ENCODE data around the gene PFKL.
"Not testable (repeated sequence)": the region's sequence is repeated elsewhere in the genome, so short reads cannot be mapped to it uniquely, and the experiment has no call there.

The PFKL gene

DNA sequence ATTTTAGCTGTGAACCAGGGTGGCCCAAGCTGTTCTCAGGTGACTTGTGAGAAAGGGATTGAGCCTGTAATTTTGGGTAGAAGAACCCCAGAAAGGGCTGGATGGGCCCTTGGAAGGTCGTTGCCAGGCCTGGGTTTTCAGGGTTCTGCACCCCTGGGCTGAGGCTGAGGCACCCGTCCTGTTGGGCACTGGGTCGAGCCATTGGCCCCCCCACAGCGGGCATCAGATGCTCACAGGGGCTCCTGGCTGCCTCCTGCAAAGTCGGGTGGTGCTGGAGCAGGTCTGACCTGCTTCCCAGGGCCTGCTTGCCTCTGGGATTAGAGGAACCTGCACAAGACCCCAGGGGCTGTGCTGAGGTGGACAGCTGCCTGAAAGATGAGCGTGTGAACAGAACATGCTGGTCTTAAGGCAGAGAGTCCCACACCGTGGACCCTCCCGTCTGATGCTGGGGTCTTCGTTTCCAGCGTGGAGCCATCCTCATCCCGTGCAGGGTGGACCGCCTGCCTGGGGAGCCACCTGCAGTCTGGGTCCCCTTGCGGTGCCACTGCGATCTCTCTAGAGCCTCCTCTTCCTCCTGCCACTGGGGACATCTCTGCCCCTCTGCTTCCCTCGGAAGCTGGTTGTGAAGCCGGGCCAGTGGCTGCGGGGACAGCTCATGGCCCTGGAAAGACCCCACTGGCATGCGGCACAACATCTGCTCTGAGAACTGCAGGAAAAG is 51.8 kb downstream of the PFKL start:
- in situ Hi-C loops (cut with MboI; ENCODE audit: low pct_unique_long_range_greater_than_20kb, low sequenced_read_pairs) = loop anchor here (10.0 to 25.0 kb wide), 2 partner anchors 113 to 536 kb away; no protein-coding TSS in a partner anchor
- no peak for DNase-seq

DNA sequence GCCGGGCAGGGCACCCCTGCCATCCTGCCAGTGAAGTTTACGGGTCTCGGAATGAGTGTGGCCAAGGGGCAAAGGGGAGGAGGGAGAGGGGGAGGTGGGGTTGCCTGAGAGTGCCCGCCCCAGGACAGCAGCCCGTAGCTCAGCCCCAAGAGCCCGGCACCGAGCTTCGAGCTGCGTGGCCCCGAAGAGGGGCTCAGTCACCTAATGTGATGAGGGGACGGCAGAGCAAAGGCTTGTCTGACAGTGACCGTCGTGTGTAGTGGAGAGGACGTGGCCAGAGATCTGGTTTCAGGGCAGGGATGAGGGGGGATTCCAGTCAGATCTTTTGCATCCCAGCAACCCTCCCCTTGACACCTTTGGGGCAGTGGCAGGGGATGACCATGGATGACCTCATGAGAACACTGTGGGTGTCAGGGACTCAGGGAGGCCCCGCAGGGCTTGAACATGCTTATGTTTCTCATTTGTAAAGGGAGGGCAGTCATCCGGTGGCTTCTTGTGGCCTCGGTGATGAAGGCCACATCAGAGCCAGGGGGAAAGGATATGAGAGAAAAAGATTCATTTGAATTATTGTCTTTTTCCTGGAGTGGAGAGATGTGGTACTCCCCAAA is 52.5 kb downstream of the PFKL start:
- in situ Hi-C loops (cut with MboI; ENCODE audit: low pct_unique_long_range_greater_than_20kb, low sequenced_read_pairs) = loop anchor here (10.0 to 25.0 kb wide), 2 partner anchors 112 to 535 kb away; no protein-coding TSS in a partner anchor
- DNase-seq = no peak

DNA sequence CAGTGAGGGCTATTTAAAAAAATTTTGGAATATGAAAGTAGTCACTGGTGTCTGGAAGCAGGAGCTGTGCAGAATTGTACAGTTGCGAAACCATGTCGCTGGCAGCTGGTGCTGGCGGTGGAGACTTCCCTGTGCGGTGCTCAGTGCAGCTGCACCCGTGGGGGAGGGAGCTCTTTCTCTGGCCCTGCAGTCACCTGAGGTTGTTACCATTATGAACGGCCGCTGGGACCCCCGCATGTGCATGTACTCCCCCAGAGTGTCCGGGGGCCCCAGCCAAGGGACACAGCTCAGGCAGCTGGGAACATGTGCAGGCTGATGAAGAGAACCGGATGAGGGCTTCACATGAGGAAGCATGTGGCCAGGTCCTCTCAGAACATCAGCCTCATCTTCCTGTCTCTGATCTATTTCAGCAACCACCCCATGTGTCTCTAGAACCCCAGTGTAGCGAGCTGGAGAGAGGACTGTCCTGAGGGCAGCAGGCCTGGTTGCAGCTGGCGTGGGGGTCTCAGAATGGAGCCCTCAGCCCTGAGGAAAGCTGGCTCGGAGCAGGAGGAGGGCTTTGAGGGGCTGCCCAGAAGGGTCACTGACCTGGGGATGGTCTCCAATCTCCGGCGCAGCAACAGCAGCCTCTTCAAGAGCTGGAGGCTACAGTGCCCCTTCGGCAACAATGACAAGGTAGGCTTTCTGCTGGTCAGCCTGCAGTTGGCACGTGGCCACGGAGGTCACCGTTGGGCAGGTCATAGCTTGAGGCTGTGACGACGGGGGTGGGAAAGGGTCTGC is 53.5 kb downstream of the PFKL start, which contains the start of gene TRPM2:
TSS of gene TRPM2 (plus strand) at position 431 of the 780 bp plus-strand sequence. CDS start at position 511, 80 bp downstream.
- peak; percentile 92 for DNase-seq
- in situ Hi-C loops (cut with MboI; ENCODE audit: low pct_unique_long_range_greater_than_20kb, low sequenced_read_pairs) = loop anchor here (10.0 to 25.0 kb wide), 2 partner anchors 111 to 534 kb away; no protein-coding TSS in a partner anchor

DNA sequence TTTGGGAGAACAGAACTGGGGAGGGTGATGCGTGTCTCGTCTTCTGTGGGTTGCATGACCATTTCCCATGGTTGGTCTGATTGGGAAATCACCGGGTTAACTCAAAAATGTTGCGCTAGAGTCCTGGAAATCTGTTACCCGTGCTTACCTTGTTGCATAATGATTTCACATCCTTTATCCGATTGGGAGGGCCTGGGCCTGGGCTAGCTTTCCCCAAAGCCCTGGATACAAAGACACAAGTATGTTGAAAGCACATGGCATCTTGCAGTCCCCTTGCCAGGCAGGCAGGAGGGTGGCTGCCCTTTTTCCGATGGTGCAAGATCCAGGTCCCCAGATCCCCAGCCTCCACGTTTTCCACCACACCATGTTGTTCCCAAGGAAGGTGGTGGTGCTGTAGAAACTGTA is 54.1 kb downstream of the PFKL start:
- DNase-seq = peak; percentile 74
- in situ Hi-C loops (cut with MboI; ENCODE audit: low pct_unique_long_range_greater_than_20kb, low sequenced_read_pairs) = loop anchor here (10.0 to 25.0 kb wide), 2 partner anchors 111 to 533 kb away; no protein-coding TSS in a partner anchor

DNA sequence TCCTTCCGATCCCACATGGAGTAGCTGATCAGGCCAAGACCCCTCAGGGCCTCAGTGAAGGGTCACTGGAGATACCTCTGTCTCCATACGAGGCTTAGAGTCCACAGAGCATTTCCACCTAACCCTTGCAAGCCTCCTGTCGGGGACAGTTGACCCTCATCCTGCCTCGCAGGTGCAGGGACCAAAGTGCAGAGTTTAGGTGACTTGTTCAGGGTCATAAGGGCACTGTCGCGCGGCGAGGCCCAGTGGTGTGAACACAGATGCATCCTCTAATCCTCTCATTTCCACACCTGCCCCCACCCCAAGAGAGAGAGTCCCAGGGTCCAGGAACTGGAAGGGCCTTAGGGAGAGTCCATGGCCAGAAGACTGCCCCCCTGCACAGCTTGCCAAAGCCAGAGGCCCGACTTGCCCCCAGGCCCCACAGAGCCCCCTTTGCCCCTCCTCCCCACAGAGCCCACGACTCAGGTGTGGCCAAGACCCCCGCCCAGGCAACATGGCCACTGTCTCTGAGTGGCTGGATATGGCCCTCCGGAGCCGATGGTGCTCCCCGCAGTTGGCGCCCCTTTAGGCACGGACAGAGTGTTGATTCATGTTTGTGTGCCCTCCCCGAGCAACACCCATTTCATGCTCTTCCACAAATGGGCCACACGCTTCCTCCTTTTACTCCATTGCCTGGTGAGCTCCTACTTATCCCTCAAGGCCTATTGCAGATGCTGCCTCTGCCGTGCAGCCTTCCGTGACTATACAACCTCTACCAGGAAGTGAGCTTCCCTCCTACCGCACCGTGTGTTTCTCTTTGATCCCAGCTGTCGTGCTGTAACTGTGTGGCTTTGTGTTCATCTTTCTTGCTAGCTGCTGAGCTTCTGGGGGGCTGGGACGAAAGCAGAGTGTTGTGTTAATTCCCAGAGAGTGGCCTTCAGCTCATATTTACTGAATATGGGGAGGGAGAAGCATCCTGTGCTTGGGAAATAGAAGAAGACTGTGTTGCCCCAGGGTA is 55.2 kb downstream of the PFKL start:
- in situ Hi-C loops (cut with MboI; ENCODE audit: low pct_unique_long_range_greater_than_20kb, low sequenced_read_pairs) = loop anchor here (10.0 to 25.0 kb wide), 2 partner anchors 110 to 532 kb away; no protein-coding TSS in a partner anchor
- DNase-seq = peak; percentile 58

DNA sequence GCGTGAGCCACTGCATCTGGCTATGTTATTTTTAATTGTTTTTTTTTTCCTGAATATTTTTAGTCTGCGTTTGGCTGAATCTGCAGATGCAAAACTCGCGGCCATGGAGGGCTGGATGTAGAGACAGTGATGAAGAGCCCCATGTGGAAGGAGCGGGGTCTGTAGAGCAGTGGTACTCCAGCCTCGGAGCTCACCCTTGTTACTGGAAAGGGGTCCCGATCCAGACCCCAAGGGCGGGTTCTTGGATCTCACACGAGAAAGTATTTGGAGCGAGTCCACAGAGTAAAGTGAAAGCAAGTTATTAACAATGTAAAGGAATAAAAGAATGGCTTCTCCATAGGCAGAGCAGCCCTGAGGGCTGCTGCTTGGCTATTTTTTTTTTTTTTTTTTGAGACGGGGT is 56.3 kb downstream of the PFKL start:
- in situ Hi-C loops (cut with MboI; ENCODE audit: low pct_unique_long_range_greater_than_20kb, low sequenced_read_pairs) = loop anchor here (10.0 to 25.0 kb wide), 2 partner anchors 109 to 531 kb away; no protein-coding TSS in a partner anchor
- no peak for DNase-seq

DNA sequence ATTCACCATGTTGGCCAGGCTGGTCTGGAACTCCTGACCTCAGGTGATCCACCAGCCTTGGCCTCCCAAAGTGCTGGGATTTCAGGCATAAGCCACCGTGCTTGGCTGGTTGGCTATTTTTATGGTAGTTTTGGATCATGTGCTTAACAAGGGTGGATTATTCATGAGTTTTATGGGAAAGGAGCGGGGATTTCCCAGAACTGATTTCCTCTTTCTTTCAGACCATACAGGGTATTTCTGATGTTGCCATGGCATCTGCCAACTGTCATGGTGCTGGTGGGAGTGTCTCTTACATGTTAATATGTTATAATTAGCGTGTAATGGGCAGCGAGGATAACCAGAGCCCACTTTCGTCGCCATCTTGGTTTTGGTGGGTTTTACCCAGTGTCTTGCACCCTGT is 56.8 kb downstream of the PFKL start:
- DNase-seq = no peak
- in situ Hi-C loops (cut with MboI; ENCODE audit: low pct_unique_long_range_greater_than_20kb, low sequenced_read_pairs) = loop anchor here (10.0 to 25.0 kb wide), 2 partner anchors 108 to 531 kb away; no protein-coding TSS in a partner anchor

DNA sequence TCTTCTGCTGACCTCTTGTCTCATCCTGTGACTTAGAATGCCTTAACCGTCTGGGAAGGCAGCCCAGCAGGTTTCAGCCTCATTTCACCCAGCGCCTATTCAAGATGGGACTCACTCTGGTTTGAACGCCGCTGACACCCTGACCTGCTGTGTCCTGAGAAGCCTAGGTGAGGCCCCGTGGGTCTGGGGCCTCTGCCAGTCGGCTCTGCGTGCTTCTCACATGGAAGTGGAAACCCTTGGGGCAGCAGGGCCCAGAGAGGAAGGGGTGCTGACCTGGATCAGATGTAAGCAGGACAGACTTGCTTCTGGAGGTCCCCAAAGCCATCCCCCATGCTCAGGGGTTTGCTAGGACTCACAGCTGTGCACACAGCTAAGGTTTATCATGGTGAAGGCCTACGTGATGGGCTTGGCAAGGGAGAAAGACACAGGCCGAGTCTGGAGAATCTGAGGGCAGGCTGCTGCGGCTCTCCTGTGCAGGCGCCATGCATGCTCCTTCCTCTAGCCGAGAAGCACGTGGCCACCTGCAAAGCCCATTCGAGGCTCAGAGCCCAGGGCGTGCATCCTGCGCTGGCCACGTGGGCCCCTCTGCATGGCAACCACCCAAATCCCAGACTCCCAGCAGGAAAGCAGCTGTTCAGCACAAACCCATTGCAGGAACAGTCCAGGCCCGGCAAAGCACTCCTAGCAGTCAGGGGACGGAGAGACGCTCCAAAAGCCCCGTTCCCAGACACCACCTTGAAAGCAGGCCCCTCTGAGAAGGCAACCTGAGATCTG is 57.4 kb downstream of the PFKL start:
- in situ Hi-C loops (cut with MboI; ENCODE audit: low pct_unique_long_range_greater_than_20kb, low sequenced_read_pairs) = loop anchor here (10.0 to 25.0 kb wide), 2 partner anchors 108 to 530 kb away; no protein-coding TSS in a partner anchor
- DNase-seq = no peak

DNA sequence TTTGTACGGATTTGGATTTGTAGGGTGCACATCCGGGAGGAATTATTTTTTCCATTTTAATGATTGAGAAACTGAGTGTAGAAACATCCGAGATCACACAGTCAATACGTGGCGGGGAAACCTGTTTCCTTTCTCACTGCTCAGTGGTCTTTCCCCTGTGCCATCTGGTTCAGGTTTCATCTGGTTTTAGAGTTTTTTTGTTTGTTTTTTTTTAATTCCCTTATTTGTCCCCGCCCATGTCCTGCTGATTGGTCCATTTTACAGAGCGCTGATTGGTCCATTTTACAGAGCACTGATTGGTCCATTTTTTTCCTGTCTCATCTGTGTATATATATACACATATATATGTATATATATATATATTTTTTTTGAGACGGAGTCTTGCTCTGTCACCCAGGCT is 59.5 kb downstream of the PFKL start:
- no peak for DNase-seq
- in situ Hi-C loops (cut with MboI; ENCODE audit: low pct_unique_long_range_greater_than_20kb, low sequenced_read_pairs) = loop anchor here (10.0 to 25.0 kb wide), 2 partner anchors 105 to 528 kb away; no protein-coding TSS in a partner anchor

DNA sequence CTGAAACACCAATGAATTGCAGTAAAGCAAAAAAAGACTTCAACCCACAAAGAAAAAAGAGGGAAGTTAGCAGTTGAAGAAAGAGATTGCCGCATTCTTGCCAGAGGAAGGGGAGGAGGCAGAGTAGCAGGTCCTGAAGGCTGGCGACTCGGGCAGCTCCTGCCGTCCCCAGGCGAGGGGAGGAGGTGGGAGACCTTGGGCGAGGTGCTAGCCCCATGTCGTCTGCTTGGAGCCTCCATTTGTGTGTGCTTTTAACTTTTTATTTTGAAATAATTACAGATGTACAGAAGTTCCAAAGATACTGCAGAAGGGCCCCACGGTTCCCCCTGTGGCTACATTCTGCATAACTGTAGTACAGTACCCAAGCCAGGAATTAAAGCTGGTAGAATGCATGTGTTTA is 60.3 kb downstream of the PFKL start:
- in situ Hi-C loops (cut with MboI; ENCODE audit: low pct_unique_long_range_greater_than_20kb, low sequenced_read_pairs) = loop anchor here (25.0 kb wide), 1 partner anchor 527 kb away; no protein-coding TSS in a partner anchor
- peak; percentile 86 for DNase-seq

DNA sequence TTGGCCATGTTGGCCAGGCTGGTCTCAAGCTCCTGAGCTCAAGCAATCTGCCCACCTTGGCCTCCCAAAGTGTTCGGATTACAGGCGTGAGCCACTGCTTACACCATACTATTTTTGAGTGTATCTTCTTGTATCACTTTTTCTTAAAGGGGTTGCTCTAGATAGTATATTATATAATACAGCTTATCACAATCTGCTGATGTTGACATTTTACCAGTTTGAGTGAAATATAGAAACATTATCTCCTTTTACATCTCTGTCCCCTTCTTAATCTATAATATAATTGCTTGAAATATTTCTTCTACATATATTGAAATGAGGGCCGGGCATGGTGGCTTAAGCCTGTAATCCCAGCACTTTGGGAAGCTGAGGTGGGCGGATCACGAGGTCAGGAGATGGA is 62.0 kb downstream of the PFKL start:
- DNase-seq = not testable (repeated sequence)
- in situ Hi-C loops (cut with MboI; ENCODE audit: low pct_unique_long_range_greater_than_20kb, low sequenced_read_pairs) = loop anchor here (25.0 kb wide), 1 partner anchor 525 kb away; no protein-coding TSS in a partner anchor

DNA sequence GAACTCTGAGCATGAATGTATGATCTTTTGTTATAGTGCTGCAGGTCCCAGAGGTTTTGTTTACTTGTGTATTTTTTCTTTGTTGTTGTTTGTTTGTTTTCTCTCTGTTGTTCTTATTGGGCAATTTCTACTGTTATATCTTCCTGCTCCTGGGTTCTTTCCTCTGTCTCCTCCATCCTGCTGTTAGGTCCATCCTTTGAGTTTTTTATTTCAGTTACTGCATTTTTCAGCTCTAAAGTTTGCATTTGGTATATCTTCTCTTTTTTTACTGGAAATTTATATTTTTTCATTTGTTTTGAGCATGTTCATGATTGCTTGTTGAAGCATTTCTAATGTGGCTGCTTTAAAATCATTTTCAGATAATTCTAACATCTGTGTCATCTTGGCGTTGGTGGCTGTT is 63.4 kb downstream of the PFKL start:
- in situ Hi-C loops (cut with MboI; ENCODE audit: low pct_unique_long_range_greater_than_20kb, low sequenced_read_pairs) = loop anchor here (25.0 kb wide), 1 partner anchor 524 kb away; no protein-coding TSS in a partner anchor
- DNase-seq = no peak

DNA sequence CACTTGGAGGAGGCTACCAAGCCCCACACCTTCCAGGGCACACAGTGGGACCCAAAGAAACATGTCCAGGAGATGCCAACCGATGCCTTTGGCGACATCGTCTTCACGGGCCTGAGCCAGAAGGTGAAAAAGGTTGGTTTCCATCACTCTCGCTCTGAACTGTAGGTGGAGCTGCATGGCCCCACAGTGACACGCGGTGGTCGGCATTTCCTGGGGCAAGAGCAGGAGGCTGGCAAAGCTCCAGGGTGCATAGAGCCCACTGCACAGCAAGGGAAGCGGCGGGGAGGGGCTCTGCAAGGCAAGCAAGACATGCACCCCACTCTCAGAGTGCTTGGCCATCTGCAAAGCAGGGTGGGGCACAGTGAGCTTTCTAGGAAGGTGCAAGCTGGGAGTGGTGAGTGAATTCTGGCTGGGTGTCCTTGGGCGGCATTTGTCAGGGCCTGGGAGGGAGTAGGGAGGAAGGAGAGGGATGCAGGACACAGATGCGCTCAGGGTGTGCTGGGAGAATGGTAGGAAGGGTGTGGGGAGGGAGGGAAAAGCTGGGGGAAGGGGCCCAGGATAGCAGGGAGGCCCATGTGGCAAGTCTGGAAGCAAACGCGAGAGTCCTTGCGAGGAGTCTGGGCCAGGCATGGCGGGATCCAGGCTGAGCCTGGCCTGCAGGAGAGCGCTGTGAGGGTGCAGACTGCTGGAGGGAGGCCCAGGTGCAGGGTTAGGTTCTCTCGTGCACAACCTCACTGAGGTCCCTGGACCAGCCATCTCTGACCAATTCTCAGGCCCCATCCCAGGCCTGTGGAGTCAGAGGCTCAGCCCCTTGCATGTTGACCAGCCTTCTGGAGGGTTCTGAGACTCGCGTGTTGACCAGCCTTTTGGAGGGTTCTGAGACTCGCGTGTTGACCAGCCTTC is 64.5 kb downstream of the PFKL start:
- in situ Hi-C loops (cut with MboI; ENCODE audit: low pct_unique_long_range_greater_than_20kb, low sequenced_read_pairs) = loop anchor here (25.0 kb wide), 1 partner anchor 523 kb away; no protein-coding TSS in a partner anchor
- DNase-seq = no peak

DNA sequence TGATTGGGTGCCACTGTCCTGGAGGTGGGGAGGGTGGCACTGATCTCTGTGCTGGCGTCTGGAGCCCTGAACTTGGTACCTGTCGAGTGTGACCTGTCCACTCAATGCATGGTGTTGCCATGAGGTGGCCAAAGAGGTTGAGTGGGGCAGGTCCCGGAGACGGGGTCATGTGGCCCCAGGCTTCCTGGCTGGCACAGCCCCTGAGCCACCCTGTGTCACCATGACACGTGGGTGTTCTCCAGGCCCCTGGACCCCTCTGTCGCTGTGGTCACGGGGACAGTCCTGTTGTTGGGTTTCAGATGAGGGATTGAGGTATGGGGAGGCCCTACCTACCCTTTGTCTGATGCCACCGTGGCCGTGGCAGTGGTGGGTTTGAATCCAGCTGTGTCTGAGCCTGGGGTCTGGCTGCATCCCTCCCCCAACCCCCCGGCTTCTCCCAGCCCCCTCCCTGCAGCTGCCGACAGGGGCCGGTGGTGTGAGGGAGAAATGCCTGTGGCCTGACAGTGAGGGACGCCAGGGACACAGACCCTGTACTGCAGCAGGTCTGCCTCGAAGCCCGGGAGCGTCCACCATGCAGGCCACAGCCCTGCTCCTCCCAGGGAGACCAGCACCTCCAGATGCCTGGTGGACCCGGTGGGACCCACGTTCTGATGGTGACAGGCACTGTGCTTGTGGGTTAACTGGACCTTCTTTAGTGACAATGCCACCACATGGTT is 65.6 kb downstream of the PFKL start:
- in situ Hi-C loops (cut with MboI; ENCODE audit: low pct_unique_long_range_greater_than_20kb, low sequenced_read_pairs) = loop anchor here (25.0 kb wide), 1 partner anchor 522 kb away; no protein-coding TSS in a partner anchor
- DNase-seq = no peak

DNA sequence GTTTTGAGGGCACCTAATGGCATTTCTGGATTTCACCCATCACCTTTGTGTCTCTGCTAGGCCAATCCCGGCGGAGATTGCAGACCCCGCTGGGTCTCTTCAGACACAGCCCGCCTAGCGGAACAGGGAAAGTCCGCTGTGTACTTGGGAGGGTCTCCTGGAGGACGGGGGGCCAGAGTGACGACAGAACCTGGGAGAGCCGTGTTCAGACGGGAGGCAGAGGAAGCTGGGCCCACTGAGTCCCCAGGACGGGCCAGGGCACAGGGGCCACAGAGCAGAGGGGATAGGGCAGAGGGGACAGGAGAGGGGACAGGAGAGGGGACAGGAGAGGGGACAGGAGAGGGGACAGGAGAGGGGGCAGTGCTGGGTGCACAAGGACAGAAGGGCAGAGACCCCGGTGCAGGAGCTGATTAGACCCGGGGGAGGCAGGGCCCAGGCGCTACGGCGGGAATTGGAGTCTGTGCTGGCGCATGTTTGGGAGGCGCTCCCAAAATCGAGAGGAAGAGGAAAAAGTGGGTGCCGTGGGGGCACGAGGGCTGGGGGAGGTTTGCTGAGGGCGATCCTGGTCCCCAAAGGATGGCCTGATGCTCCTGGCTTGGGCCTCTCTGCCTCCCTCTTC is 66.2 kb downstream of the PFKL start:
- in situ Hi-C loops (cut with MboI; ENCODE audit: low pct_unique_long_range_greater_than_20kb, low sequenced_read_pairs) = loop anchor here (25.0 kb wide), 1 partner anchor 521 kb away; no protein-coding TSS in a partner anchor
- DNase-seq = no peak
